Measurements from ENCODE around the gene INPP5D.
"Not testable (repeated sequence)": the region's sequence is repeated elsewhere in the genome, so short reads cannot be mapped to it uniquely, and the experiment has no call there.

Gene INPP5D

DNA sequence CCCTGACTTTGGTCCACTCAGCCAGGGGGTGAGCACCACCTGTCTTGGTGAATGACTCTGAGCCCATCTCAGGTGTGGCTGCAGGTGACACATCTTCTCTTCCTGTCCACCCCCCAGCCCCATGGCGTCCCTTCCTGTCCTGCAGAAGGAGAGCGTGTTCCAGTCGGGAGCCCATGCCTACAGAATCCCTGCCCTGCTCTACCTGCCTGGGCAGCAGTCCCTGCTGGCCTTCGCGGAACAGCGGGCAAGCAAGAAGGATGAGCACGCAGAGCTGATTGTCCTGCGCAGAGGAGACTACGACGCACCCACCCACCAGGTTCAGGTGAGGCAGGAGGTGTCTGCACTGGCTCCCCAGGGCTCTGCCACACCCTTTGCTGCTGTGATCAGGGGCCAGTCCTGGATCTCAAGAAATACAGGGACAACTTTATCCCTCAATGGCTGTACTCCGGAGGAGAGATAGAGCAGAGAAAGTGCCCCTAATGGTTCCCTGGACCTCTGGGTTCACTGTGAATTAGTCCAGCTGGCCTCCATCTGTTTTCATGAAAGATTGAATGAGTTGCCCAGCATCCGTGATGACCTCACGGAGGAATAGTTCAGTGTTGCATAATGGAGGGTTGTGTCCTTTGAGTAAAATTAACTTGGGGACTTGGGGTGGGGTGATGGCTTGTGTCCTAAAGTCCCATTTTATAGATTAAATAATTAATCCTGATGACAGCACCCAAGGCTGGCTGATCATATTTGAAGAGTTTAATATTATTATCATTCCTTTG, 27.4 kb upstream of the INPP5D start, which contains the start of gene NEU2:
NEU2 (plus strand) TSS at position 122 of the 770 bp plus-strand sequence; CDS start at position 122, 0 bp downstream.
- no peak for DNase-seq

DNA sequence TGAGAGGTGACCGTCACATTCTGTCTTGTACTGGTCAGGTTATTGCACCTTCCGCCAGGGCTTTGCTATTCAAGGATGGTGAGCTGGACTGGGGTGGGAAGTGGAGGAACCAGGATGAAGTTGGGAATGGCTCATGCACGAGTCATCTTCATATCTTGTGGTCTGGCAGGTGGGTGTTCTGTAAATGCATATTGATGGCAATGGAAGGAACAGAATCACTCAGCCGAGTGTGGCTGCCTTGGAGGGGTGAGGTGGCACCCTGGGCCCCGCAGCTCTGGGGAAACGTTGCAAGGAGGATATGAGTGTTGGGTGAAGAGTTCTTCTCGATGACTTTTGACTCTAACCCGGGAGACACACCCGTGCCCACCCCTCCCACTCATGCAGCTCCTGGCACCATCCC, 26.5 kb upstream of the INPP5D start:
- no peak for DNase-seq

DNA sequence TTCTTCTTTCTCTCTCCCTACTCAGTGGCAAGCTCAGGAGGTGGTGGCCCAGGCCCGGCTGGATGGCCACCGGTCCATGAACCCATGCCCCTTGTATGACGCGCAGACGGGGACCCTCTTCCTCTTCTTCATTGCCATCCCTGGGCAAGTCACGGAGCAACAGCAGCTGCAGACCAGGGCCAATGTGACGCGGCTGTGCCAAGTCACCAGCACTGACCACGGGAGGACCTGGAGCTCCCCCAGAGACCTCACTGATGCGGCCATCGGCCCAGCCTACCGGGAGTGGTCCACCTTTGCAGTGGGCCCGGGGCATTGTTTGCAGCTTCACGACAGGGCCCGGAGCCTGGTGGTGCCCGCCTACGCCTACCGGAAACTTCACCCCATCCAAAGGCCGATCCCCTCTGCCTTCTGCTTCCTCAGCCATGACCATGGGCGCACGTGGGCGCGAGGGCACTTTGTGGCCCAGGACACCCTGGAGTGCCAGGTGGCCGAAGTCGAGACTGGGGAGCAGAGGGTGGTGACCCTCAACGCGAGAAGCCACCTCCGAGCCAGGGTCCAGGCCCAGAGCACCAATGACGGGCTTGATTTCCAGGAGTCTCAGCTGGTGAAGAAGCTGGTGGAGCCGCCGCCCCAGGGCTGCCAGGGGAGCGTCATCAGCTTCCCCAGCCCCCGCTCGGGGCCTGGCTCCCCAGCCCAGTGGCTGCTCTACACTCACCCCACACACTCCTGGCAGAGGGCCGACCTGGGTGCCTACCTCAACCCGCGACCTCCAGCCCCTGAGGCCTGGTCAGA, 25.9 kb upstream of the INPP5D start:
- DNase-seq = no peak

DNA sequence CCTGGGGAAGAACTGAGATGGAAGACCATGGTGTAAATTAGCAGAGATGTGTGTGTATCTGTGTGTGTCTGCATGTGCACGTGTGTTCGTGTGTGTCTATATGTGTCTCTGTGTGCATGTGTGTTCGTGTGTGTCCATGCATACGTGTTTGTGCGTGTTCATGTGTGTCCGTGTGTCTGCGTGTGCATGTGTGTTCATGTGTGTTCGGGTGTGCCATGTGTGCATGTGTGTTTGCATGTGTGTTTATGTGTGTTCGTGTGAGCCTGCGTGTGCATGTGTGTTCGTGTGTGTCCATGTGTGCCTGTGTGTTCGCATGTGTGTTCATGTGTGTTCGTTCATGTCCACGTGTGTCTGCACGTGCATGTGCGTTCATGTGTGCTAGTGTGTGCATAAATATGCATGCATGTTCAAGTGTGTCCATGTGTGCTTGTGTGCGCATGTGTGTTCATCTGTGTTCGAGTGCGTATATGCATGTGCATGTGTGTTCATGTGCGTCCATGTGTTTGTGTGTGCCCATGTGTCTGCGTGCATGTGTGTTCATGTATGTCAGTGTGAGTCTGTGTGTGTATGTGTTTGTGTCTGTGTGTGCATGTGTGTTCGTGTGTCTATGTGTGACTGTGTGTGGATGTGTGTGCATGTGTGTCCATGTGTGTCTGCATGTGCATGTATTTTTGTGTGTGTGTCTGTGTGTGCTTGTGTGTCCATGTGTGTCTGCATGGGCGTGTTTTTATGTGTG, 24.5 kb upstream of the INPP5D start:
- no peak for DNase-seq

DNA sequence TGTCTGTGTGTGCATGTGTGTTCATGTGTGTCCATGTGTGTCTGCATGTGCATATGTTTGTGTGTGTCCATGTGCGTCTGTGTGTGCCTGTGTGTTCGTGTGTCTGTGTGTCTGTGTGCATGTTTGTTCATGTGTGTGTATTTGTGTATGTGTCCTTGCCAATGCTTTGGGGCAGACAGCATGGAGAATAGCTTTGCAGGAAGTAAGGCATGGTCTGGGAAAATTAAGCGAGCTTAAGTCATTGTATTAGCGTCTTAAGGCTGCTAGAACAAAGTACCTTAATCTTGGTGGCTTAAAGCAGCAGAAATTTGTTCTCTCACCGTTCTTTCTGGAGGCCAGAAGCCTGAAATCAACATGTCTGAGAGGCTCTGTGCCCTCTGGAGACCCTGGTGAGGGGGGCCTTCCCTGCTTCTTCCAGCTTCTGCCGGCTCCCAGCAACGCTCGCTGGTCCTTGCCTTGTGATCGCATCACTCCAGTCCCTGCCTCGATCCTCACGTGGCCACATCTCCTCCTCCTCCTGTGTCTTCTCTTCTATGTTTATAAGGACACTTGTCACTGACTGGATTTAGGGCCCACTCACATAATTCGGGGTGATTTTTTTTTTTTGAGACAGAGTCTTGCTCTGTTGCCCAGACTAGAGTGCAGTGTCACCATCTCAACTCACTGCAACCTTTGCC, 23.8 kb upstream of the INPP5D start:
- DNase-seq = no peak

DNA sequence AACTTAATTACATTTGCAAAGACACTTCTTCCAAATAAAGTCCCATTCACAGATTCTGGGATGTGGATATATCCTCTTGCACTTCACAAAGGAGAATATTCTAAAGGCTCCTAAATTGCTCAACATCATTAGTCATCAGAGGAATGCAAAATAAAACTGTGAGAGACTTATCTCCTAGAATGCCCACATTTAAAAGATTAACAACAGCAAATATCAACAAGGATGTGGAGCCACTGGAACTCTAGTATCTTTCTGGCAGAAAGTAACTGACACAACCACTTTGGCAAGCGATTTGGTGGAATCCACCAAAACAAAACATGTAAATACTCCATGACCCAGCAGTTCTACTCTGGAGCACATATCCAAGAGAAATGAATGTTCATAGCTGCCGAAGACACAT, 23.1 kb upstream of the INPP5D start:
- no peak for DNase-seq

DNA sequence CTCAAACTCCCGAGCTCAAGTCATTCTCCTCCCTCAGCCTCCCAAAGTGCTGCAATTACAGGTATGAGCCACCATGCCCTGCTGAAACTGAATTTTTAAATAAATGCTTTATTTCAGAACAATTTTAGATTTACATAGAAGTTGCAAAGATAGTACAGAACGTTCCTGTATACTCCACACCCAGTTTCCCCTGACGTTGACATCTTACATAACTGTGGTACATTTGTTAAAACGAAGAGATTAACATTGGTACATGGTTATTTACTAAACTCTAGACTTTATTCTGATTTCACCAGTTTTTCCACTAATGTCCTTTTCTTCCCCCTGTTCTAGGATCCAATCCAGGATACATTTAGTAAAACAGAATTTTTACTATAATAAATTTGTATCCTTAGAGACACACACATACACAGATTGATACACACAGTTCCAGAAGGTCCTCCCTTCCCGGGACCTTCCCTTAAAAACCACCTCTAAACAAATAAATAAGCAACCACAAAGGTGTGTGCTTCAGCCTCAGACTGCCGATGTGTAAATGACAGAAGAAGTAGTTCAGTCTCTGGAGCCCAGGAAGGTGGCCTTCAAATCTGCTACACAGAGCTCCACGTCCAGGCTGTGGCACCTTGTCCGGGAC, 20.8 kb upstream of the INPP5D start:
- DNase-seq = no peak

DNA sequence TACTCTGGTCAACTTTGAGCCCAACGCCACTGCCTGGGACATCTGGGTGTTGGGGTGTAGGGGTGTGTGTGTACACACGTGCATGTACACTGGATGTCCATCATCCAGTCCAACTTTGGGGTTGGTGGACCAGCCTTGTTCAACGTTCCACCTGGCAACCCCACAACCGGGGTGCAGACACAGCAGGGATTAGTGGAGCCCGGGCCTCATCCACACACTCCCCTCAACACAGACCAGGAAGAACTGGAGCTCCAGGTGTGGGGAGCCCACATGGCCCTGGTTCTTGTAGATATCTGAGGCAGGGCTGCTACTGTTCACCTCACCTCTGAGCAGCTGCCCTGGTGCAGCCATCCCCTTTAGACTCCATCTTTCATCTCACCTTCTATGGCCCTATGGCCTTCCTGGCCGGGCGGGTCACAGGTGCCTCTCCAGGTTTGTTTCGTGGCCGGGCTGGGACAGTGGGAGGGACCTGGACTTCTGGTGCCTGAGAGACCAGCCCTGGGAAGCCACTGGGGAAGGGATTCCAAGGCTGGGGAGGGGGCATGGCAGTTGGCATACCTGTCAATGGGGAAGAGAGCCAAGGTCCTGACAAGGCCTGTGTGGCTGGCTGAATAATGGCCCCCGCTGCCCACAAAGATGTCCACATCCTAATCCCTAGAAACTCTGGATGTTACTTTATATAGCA, 20.2 kb upstream of the INPP5D start:
- no peak for DNase-seq

DNA sequence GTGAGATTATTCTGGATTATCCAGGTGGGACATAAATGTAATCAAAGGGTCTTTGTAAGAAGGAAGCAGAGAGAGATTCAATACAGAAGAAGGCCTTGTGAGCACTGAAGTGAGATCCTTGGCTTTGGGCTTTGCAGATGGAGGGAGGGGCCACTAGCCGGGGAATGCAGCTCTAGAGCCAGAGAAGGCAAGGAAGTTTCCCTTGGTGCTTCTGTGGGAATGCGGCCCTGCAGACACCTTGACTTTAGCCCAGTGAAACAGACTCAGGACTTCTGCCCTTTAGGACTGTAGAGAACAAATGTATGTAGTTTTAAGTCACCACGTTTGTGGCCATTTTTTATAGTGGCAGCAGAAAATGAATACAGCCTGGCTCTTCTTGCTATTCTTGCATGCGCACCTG, 19.6 kb upstream of the INPP5D start:
- DNase-seq = no peak

DNA sequence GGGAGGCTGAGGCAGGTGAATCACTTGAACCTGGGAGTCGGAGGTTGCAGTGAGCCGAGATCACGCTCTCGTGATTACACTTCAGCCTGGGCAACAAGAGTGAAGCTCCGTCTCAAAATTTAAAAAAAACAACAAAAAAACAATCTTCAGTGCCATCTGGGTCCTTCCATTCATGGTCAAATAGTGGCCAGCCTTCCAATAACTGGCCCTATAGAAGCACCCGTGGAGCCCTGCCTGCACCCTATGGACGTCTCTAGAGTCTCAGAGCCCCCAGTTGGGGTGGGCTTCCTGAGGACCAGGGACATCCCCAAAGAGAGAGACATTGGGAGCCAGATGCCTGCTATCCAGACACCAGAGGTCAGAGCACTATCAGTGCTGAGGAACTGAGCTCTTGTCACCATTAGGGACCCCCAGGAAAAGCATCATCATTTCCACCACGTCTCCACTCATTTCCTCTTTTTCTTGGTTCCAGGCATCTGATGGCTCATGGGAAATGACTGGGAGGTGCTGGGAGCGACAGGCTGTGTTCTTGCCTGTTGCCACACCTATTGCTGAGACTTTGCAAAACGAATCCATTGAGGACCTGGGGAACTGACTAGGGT, 18.3 kb upstream of the INPP5D start:
- DNase-seq = no peak

DNA sequence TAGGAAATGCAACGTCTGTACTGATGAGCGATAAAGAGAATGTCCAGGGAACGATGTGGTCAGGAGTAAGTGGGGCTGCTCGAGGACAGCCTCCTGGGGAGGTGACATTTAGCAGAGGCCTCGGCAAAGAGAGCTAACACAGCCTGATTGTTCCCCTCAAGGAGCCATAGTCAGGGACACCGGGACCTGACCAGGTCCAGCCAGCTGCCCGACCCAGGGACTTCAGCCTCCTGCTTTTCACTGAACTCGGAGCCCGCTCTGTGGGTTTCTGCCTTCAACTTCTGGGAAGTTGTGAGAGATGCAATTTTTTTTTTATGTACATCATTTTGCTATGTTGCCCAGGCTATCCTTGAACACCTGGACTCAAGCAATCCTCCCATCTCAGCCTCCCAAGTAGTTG, 17.6 kb upstream of the INPP5D start:
- DNase-seq = no peak

DNA sequence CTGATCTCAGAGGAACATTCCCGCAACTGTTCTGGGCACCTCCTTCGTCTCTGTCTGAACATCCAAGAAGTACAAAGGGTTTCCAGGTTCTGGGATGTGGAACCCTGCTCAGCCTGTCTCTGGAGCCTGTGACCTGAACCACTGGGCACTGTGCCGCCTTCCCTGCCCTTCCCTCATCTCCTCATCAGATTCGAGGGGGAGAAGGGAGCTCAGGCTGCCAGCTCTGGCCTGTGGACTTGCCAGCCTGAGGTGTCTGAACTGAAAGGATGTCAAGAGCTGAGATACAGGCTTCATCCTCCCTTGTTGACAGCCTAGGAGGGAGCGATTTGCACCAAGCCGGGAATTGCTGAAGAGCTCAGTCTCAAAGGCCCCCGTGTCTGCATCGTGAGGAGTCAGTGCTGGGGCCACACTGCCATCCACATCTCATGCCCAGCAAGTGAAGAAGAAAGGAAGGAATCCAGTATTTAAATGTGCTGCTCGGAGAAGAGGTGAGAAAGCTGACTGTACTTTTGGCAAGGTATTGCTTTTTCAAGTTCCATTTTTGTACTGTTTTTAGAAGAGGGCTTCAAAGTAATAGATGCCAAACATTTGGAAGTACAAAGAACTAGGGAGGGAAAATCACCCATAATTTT, 15.1 kb upstream of the INPP5D start:
- DNase-seq = no peak

DNA sequence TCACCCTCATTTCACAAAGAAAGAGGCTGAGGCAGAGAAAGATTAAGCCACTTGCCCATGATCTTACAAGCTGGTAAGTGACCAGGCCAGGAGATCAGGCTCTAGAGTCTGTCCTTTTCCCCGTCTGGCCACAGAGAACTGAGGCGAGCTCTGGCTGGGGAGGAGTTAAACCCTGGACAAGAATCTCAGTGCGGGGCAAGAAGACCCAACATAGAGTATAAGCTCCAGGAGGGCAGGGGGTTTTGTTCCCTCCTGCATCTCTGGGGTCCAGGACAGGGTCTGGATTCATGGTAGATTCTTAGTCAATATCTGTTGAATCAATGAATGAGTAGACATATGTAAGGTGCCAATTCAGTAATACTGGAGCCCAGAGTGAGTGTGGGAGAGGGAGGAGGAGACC, 12.9 kb upstream of the INPP5D start:
- DNase-seq = no peak

DNA sequence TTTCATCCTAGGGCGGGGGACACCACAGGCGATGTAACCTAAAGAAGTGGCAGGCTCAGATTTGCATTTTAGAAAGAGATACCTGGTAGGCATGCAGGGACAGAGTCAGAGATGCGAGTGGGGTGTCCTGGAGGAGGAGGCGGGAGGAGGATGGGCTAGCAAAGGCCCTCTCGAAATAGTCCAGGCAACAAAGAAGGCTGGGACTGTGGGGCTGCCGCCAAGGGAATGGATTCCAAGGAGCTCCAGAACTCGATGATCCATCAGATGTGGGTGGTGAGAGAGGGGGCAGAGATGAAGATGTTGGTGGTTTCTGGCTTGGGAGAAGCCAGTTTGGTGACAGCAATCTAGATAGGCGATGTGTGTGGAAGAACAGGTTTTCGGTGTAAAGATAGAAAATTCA, 12.5 kb upstream of the INPP5D start:
- no peak for DNase-seq

DNA sequence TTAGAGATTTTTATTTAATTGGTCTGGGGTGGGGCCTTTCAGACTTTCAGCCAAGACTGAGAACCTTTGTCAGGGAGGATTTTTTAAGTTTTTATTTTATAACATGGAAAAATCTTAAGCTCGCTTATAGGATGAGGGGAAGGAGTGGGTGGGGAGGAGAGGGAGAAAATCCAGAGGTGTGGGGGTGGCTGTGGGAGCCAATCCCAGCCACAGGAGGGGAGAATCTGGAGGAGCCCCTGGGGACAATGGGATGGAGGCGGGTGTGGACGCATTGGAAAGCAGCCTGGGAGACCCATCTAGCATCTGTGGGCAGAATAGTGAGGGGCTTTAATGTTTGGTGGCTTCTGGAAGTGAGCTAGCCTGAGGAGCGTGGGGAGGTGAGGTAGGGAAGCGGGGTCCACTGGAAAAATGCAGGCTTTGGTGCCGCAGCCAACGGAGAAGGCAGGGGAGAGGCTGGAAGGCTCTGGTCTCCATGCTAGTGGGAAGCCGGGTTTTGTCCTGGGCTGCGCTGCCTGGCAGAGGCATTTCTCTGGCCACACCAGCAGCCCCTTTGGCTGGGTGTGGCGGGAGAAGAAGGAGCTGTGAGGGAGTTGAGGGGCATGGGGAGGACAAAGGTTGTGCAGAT, 11.5 kb upstream of the INPP5D start:
- DNase-seq = no peak

DNA sequence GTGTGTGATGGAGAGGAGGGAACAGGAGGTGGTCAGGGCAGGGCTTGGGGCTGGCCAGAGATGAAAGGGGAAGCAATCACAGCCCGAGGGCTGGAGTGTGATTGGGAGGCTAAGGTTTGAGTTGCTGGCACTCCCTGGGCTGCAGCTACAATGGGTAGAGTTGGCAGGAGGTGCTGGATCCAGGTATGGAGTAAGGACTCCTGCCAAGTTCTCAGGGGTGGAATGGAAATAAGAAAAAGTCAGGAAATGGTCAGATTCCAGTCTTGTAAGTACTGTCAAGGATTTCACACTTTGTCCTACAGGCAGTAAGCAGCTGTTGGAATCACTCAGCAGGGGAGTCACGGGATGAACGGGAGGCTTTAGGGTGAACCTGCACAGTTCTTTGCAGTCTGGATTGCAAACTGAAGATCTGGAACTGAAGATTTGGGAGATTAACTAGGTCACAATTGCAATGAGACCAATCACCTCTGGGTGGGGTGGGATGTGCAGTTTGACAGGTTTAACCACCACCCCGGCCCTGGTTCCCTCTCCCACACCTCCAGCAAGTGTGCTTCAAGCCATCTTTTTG, 10.9 kb upstream of the INPP5D start:
- no peak for DNase-seq

DNA sequence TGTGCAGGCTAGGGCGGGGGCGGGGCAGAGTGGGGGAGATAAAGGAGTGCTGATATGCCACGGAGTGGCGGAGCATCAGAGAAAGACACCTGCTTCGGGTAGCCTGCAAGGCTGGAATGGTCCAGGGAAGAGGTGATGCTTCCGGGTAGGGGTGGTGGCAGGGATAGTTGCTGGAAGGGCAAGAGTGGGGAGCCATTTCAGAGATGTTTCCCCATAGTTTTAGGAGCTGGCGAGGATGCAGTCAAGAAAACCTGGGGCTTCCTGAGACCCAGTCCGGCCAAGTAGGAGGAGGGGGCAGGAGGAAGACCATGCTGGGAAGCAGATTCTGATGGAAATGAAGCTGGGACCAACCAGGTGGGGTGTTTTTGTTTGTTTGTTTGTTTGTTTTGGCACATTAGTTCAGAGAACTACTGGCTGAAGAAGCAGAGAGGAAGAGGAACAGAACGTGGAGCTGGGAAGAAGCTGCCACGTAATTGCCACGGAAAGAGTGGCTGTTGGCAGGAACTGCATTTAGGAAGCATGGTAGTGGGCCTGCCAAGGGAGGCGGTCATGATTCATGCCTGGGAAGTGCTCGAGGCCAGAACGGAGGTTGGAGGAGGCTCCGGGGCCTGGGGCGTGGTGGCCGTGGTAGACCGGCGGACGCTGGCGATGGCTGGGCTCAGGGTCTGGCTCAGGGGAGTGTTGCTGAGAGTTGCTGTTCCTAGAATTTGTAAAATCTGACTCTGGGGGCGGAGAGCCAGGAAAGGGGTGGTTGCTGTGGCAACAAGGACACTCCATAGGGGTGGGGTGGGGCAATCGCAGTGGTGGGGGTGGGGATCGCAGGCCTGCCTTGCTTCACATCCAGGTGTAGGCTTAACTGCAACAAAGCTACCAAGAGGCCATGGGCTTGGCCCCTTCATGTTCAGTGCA, 8.6 kb upstream of the INPP5D start:
- peak; percentile 39 to 57 for DNase-seq

DNA sequence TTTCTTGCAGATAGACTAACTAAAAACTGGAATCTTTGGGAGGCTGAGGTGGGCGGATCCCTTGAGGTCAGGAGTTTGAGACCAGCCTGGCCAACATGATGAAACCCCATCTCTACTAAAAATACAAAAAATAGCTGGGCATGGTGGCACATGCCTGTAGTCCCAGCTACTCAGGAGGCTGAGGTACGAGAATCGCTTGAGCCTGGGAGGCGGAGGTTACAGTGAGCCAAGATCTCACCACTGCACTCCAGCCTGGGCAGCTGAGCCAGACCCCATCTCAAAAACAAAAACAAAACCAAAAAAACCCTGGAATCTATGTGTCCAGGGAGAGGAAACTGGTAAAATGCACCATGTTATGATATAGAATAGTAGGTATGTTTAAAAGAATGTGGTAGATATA, 7.6 kb upstream of the INPP5D start:
- not testable (repeated sequence) for DNase-seq

Data from inflammatory macrophage (primary cell).